Measurements from ENCODE around the gene ADAMTS20.

The ADAMTS20 gene

GRCh38 chr12:43318021-43318420 is 234.0 kb downstream of the ADAMTS20 start:
- Histone ChIP-seq H3K9ac (ENCODE audit: low read length) (no peak overlapping the region), H3K4me1 (ENCODE audit: low read length) (no peaks in the 10 kb centered on the region), H3K4me2 (ENCODE audit: low read length) (no peak overlapping the region), H3K27ac (ENCODE audit: low read length) (no peak overlapping the region), H3K36me3 (replicated peaks; ENCODE audit: low read depth, low read length) (no peaks in the 10 kb centered on the region), H3K9me3 (ENCODE audit: insufficient read depth, low read length) (no peaks in the 10 kb centered on the region), H4K20me1 (ENCODE audit: insufficient read depth, low read length) (no peaks in the 10 kb centered on the region), H3K4me3 (ENCODE audit: low read length) (no peak overlapping the region), H2AFZ (ENCODE audit: low read depth, low read length) (no peak overlapping the region), H3K79me2 (ENCODE audit: low read length) (no peaks in the 10 kb centered on the region), H3K27me3 (ENCODE audit: low read depth, low read length) (no peaks in the 10 kb centered on the region)
- TF ChIP-seq CTCF (IDR thresholded peaks at IDR 0.05; ENCODE audit: low read depth, low read length) (no peak), EZH2phosphoT487 (IDR thresholded peaks at IDR 0.05; ENCODE audit: low read depth) (no peak)

DNA sequence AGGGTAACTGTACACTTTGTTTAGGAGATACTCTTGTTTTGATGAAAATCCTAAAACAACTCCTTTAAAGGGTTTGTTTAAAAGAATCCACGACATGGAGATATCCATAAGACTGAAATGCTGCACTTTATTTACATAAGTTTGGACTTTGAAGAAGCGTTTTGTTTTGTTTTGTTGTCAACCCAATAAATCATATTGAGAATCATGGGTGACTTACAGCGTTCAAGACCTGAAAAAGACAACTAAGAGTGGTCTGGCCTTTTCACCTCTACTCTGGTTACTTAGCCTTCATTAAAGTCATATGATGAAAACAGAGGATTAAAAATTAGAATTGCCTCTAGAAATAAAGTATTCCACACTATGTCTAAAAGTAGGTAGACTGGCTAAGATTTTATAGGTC is 234.8 kb downstream of the ADAMTS20 start:
- no peaks in the 10 kb centered on the region for H3K79me2 ChIP-seq (ENCODE audit: low read length)
- no peak for TF ChIP-seq CTCF (IDR thresholded peaks at IDR 0.05; ENCODE audit: low read depth, low read length)
- TF ChIP-seq EZH2phosphoT487 (IDR thresholded peaks at IDR 0.05; ENCODE audit: low read depth): no peak
- no peaks in the 10 kb centered on the region for H3K4me1 ChIP-seq (ENCODE audit: low read length)
- H3K27ac ChIP-seq (ENCODE audit: low read length): no peak overlapping the region
- H3K9ac ChIP-seq (ENCODE audit: low read length): no peak overlapping the region
- H3K9me3 ChIP-seq (ENCODE audit: insufficient read depth, low read length): no peaks in the 10 kb centered on the region
- no peaks in the 10 kb centered on the region for H4K20me1 ChIP-seq (ENCODE audit: insufficient read depth, low read length)
- no peaks in the 10 kb centered on the region for H3K27me3 ChIP-seq (ENCODE audit: low read depth, low read length)
- H3K36me3 ChIP-seq (replicated peaks; ENCODE audit: low read depth, low read length): no peaks in the 10 kb centered on the region
- no peak overlapping the region for H3K4me2 ChIP-seq (ENCODE audit: low read length)
- H3K4me3 ChIP-seq (ENCODE audit: low read length): no peak overlapping the region
- no peak overlapping the region for H2AFZ ChIP-seq (ENCODE audit: low read depth, low read length)

DNA sequence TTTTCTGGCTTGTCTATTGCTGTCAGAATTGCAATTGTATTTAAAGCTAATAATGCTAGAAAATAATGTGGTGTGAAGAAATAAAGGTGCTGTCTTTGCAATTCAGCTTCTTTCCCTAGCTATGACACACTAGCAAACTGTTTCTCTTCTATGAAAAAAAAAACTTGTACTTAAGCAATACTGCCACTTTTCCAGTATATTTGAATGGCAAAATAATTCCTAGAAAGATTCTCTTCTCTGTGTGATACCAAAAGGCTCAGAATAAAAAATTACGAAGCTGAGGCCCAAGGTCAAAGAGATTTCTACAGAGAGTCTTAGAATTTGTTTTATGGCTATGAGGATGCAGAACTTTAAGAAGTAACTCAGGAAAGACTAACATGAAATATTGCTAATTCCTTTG is 235.5 kb downstream of the ADAMTS20 start:
- TF ChIP-seq EZH2phosphoT487 (IDR thresholded peaks at IDR 0.05; ENCODE audit: low read depth) (no peak), CTCF (IDR thresholded peaks at IDR 0.05; ENCODE audit: low read depth, low read length) (no peak)
- no peaks in the 10 kb centered on the region for H3K36me3 ChIP-seq (replicated peaks; ENCODE audit: low read depth, low read length)
- H3K27me3 ChIP-seq (ENCODE audit: low read depth, low read length): no peaks in the 10 kb centered on the region
- H3K4me2 ChIP-seq (ENCODE audit: low read length): no peak overlapping the region
- no peaks in the 10 kb centered on the region for H3K4me1 ChIP-seq (ENCODE audit: low read length)
- no peak overlapping the region for H2AFZ ChIP-seq (ENCODE audit: low read depth, low read length)
- no peaks in the 10 kb centered on the region for H4K20me1 ChIP-seq (ENCODE audit: insufficient read depth, low read length)
- no peak overlapping the region for H3K9ac ChIP-seq (ENCODE audit: low read length)
- no peak overlapping the region for H3K4me3 ChIP-seq (ENCODE audit: low read length)
- no peak overlapping the region for H3K27ac ChIP-seq (ENCODE audit: low read length)
- no peaks in the 10 kb centered on the region for H3K79me2 ChIP-seq (ENCODE audit: low read length)
- no peaks in the 10 kb centered on the region for H3K9me3 ChIP-seq (ENCODE audit: insufficient read depth, low read length)

- Histone ChIP-seq H3K4me3 (ENCODE audit: low read length) (no peak overlapping the region), H3K9me3 (ENCODE audit: insufficient read depth, low read length) (no peaks in the 10 kb centered on the region), H3K4me1 (ENCODE audit: low read length) (no peaks in the 10 kb centered on the region), H2AFZ (ENCODE audit: low read depth, low read length) (no peak overlapping the region), H3K9ac (ENCODE audit: low read length) (no peak overlapping the region), H4K20me1 (ENCODE audit: insufficient read depth, low read length) (no peaks in the 10 kb centered on the region), H3K27me3 (ENCODE audit: low read depth, low read length) (no peaks in the 10 kb centered on the region), H3K4me2 (ENCODE audit: low read length) (no peak overlapping the region), H3K27ac (ENCODE audit: low read length) (no peak overlapping the region), H3K79me2 (ENCODE audit: low read length) (no peaks in the 10 kb centered on the region), H3K36me3 (replicated peaks; ENCODE audit: low read depth, low read length) (no peaks in the 10 kb centered on the region)
- no peak for TF ChIP-seq EZH2phosphoT487 (IDR thresholded peaks at IDR 0.05; ENCODE audit: low read depth)
Observed at GRCh38 chr12:43315961-43316360, 236.0 kb downstream of the ADAMTS20 start.

Measured in OCI-LY3 (cell line).